Endodermal cell (in vitro differentiated cells): ENCODE results near the gene HHAT. TPM values are rescaled to one million over a fixed set of nuclear protein-coding genes. Genes with fewer than 3 reads are reported as not detected.

ENCODE experiments used
- DNase-seq: peaks from one replicate; pipeline ENCODE4 v3.0.0-alpha.2; 2017
- H3K27ac ChIP-seq: 2 replicates; pipeline ENCODE4 v1.5.1; 2013; ENCODE audit warnings: mild to moderate bottlenecking, low read depth, low read length, moderate library complexity
- H3K27me3 ChIP-seq: 2 replicates; pipeline ENCODE4 v1.6.1; 2013; ENCODE audit warnings: mild to moderate bottlenecking, low read length, moderate library complexity; ENCODE audit not compliant: insufficient read depth, control insufficient read depth, poor library complexity, severe bottlenecking
- H3K36me3 ChIP-seq: 2 replicates; pipeline ENCODE4 v1.7.0; 2013; ENCODE audit warnings: mild to moderate bottlenecking, low read length, moderate library complexity; ENCODE audit not compliant: control insufficient read depth, insufficient read depth
- H3K4me1 ChIP-seq: one replicate; pipeline ENCODE4 v1.7.0; 2013; ENCODE audit warnings: low read length; ENCODE audit not compliant: control insufficient read depth, insufficient read depth
- H3K4me3 ChIP-seq: 2 replicates; pipeline ENCODE4 v1.5.1; 2013; ENCODE audit warnings: mild to moderate bottlenecking, low read length, moderate library complexity
- H3K9ac ChIP-seq: 2 replicates; pipeline ENCODE4 v1.6.1; 2013; ENCODE audit warnings: mild to moderate bottlenecking, low read length, moderate library complexity; ENCODE audit not compliant: poor library complexity, severe bottlenecking; ENCODE audit errors: extremely low read depth
- H3K9me3 ChIP-seq: 2 replicates; pipeline ENCODE4 v1.6.1; 2013; ENCODE audit warnings: mild to moderate bottlenecking, low read length, moderate library complexity; ENCODE audit not compliant: control insufficient read depth
- H3K27ac Mint-ChIP-seq: 2 replicates; pipeline ENCODE4 v1.8.0; 2020; ENCODE audit warnings: mixed read lengths
- H3K27me3 Mint-ChIP-seq: 2 replicates; pipeline ENCODE4 v1.8.0; 2021; ENCODE audit warnings: mild to moderate bottlenecking, mixed read lengths; ENCODE audit not compliant: insufficient read depth
- H3K36me3 Mint-ChIP-seq: 2 replicates; pipeline ENCODE4 v1.8.0; 2020; ENCODE audit warnings: low read depth, mixed read lengths
- H3K4me1 Mint-ChIP-seq: 2 replicates; pipeline ENCODE4 v1.8.0; 2020; ENCODE audit warnings: mixed read lengths
- H3K4me3 Mint-ChIP-seq: 2 replicates; pipeline ENCODE4 v1.8.0; 2020; ENCODE audit warnings: mild to moderate bottlenecking, moderate library complexity, mixed read lengths
- H3K9me3 Mint-ChIP-seq: 2 replicates; pipeline ENCODE4 v1.8.0; 2020; ENCODE audit warnings: mild to moderate bottlenecking, mixed read lengths
- CTCF ChIP-seq: fragments of 200-600 bp; sonication (generic); conservative IDR thresholded peaks from 2 replicates; pipeline ENCODE4 v1.5.0; 2021; ENCODE audit warnings: antibody characterized with exemption, mild to moderate bottlenecking
- WGBS, 2 experiments: methylation state at CpG; one replicate each; pipeline versions ENCODE4 v1.1.5 to v1.1.7; 2013; ENCODE audit warnings: missing lambda C conversion rate in 2 of 2, mixed read lengths in 1 of 2; ENCODE audit not compliant: insufficient coverage in 1 of 2, insufficient read length in 1 of 2; 5-methylcytosine and 5-hydroxymethylcytosine counted together
- total RNA-seq, 2 donors: library from RNA; stranded (reverse); fragmentation: NEBNext Ultra II Directional in 1 of 2; extraction: Animal tissue kit (Norgen Biotek cat#: 25700) in 1 of 2; gene quantifications; 2 replicates in 1 of 2; 3 replicates in 1 of 2; pipeline ENCODE4 v1.2.1, GENCODE V29; 2021

Gene HHAT
- total RNA-seq, 2 donors from 2014 or later = 6.9 to 9.8 TPM

GRCh38 chr1:210415846-210416448 lies 87.2 kb downstream of the HHAT start:
- peaks cover 19% of the 10 kb centered on the region for H3K9me3 ChIP-seq
- peak; percentile 49 for TF ChIP-seq CTCF
- Mint-ChIP-seq H3K4me3 (no peak overlapping the region), H3K4me1 (peaks cover 16% of the 10 kb centered on the region), H3K9me3 (peaks cover 1% of the 10 kb centered on the region), H3K27me3 (no peaks in the 10 kb centered on the region), H3K27ac (no peak overlapping the region), H3K36me3 (peaks cover 11% of the 10 kb centered on the region)
- H3K27me3 ChIP-seq = no peaks in the 10 kb centered on the region
- H3K4me1 ChIP-seq = peaks cover 6% of the 10 kb centered on the region
- no peak overlapping the region for H3K4me3 ChIP-seq
- no peak for DNase-seq
- WGBS, 2 experiments = 69 to 73% methylated on average over 6 to 9 of the region's 9 CpGs
- no peak overlapping the region for H3K27ac ChIP-seq
- H3K36me3 ChIP-seq = no peaks in the 10 kb centered on the region
- H3K9ac ChIP-seq = no peak overlapping the region

- peaks cover 11% of the 10 kb centered on the region for H3K36me3 Mint-ChIP-seq
These were observed 88.0 kb downstream of the HHAT start for GRCh38 chr1:210416681-210417080.

GRCh38 chr1:210417881-210418280 lies 89.2 kb downstream of the HHAT start:
- Histone ChIP-seq H3K4me1 (peaks cover 6% of the 10 kb centered on the region), H3K27ac (no peak overlapping the region), H3K4me3 (no peak overlapping the region), H3K36me3 (no peaks in the 10 kb centered on the region), H3K9ac (no peak overlapping the region), H3K27me3 (no peaks in the 10 kb centered on the region), H3K9me3 (peaks cover 7% of the 10 kb centered on the region)
- DNase-seq = no peak
- no peak for TF ChIP-seq CTCF
- H3K36me3 Mint-ChIP-seq = peaks cover 7% of the 10 kb centered on the region
- no peaks in the 10 kb centered on the region for H3K27me3 Mint-ChIP-seq
- H3K9me3 Mint-ChIP-seq = no peaks in the 10 kb centered on the region
- peaks cover 15% of the 10 kb centered on the region for H3K4me1 Mint-ChIP-seq
- no peak overlapping the region for H3K4me3 Mint-ChIP-seq
- 88% methylated on average over 5 of the region's 5 CpGs; no CpG with 5 or more reads in 1 of the 2 experiments for WGBS, 2 experiments
- no peak overlapping the region for H3K27ac Mint-ChIP-seq

More at GRCh38 chr1:210416681-210417080, 88.0 kb downstream of the HHAT start:
- Mint-ChIP-seq H3K9me3 (no peaks in the 10 kb centered on the region), H3K4me1 (peaks cover 16% of the 10 kb centered on the region), H3K4me3 (no peak overlapping the region), H3K27me3 (no peaks in the 10 kb centered on the region), H3K27ac (no peak overlapping the region)
- Histone ChIP-seq H3K36me3 (no peaks in the 10 kb centered on the region), H3K27ac (no peak overlapping the region), H3K4me1 (peaks cover 6% of the 10 kb centered on the region), H3K9me3 (peaks cover 18% of the 10 kb centered on the region), H3K27me3 (no peaks in the 10 kb centered on the region), H3K9ac (no peak overlapping the region), H3K4me3 (no peak overlapping the region)
- WGBS, 2 experiments = 100% methylated on average over 1 to 2 of the region's 2 CpGs
- no peak for TF ChIP-seq CTCF
- DNase-seq = no peak
